HL-60/S4 treated with retinoic acid at 250 ng/mL for 4 days and 3 days (cell line): ENCODE results near the gene SLC30A3.

Experiments used
- in situ Hi-C: fragments of 300-500 bp; cut with MboI; formaldehyde crosslinking; loops from 2 replicates; pipeline ENCODE4 v1.7.0; 2022; ENCODE audit warnings: low sequenced_read_pairs

The SLC30A3 gene

DNA sequence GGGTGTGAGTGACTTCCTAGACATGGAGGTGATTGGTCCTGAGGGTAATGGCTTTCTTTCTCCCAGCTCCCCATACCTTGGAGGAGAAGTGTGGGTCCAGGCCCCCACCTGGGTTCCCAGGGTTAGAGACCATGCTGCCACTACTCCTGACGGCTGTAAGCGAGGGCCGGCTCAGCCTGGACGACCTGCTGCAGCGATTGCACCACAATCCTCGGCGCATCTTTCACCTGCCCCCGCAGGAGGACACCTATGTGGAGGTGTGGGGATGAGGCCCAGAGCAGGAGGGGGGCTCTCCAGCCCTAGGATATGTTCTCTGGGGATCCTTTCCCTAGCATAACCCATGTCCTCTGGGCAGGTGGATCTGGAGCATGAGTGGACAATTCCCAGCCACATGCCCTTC, 23.9 kb downstream of the SLC30A3 start:
- in situ Hi-C loops: no loop called here

DNA sequence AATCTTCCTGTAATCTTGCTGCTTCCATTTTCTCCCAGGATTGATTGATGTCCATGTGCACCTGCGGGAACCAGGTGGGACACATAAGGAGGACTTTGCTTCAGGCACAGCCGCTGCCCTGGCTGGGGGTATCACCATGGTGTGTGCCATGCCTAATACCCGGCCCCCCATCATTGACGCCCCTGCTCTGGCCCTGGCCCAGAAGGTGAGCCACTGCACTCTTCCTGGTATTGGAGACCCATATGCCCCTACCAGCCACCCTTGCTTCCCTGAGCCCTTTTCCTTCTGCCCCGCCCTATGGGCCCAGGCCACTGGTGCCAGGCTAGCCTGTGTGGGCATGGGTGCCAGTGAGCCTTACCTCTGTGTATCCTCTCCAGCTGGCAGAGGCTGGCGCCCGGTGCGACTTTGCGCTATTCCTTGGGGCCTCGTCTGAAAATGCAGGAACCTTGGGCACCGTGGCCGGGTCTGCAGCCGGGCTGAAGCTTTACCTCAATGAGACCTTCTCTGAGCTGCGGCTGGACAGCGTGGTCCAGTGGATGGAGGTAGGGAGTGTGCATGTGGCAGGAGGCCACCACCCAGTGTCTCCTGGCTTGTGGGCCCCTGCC, 25.4 kb downstream of the SLC30A3 start:
- in situ Hi-C loops: no loop called here

DNA sequence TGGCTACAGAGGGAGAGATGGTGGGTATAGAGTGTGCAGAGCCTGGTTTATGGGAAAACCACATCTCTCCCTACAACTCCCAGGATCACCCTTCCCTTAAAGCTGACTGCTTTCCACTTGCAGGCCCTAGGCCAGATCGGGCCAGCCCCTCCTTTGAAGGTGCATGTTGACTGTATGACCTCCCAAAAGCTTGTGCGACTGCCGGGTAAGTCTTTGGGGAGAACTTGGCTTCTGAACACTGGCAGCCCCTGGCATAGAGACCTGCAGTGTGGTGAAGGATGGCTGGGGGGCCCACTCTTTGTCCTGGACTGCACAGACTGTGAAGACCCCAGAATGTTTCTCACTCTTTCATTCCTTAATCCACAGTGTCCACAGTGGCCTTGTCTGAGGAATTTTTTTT, 26.2 kb downstream of the SLC30A3 start:
- in situ Hi-C loops: no loop called here

DNA sequence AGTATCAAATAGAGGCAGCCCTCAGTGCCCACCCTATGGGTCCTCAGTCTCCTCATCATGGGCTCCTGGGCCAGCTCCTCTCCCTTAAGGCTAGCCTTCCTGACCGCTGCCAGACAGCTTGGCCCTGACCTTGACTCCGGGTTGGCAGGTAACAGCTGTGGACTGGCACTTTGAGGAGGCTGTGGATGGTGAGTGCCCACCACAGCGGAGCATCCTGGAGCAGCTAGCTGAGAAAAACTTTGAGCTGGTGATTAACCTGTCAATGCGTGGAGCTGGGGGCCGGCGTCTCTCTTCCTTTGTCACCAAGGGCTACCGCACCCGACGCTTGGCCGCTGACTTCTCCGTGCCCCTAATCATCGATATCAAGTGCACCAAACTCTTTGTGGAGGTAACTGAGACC, 26.7 kb downstream of the SLC30A3 start:
- in situ Hi-C loops: no loop called here

DNA sequence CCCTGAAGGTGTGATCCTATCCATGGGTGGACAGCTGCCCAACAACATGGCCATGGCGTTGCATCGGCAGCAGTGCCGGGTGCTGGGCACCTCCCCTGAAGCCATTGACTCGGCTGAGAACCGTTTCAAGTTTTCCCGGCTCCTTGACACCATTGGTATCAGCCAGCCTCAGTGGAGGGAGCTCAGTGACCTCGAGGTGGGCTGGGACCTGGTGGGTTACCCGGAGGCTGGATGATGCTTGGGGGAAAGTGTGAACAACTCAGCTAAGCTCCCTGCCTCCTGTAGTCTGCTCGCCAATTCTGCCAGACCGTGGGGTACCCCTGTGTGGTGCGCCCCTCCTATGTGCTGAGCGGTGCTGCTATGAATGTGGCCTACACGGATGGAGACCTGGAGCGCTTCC, 29.5 kb downstream of the SLC30A3 start:
- in situ Hi-C loops: no loop called here

DNA sequence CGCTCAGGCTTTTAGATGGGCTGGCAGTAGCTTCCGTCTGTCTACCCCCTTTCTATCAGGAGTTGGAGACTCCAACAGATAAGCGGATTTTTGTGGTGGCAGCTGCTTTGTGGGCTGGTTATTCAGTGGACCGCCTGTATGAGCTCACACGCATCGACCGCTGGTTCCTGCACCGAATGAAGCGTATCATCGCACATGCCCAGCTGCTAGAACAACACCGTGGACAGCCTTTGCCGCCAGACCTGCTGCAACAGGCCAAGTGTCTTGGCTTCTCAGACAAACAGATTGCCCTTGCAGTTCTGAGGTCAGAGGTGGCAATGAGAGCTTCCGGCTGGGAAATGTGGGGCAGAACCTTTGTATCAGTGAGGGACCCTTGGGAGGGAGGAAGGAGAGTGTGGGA, 30.9 kb downstream of the SLC30A3 start:
- in situ Hi-C loops: no loop called here

DNA sequence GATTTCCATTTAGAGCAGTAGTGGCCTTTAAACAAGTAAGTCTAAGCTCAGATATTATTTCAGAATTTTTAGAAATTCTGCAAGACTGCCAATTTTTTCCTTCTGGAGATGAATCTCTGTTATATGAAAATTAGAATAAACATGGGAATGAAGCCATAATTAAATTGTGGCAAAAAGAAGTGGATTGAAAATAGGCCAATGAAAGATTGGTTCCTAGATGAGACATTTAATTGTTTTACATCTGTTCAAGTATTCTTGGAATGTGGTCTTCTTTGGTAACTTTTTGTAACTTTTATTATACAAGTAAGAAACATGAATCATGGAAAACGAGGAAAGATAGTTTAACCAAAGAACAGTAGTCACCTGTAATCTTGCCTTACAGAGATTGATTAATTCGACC, 35.3 kb downstream of the SLC30A3 start:
- in situ Hi-C loops: no loop called here

DNA sequence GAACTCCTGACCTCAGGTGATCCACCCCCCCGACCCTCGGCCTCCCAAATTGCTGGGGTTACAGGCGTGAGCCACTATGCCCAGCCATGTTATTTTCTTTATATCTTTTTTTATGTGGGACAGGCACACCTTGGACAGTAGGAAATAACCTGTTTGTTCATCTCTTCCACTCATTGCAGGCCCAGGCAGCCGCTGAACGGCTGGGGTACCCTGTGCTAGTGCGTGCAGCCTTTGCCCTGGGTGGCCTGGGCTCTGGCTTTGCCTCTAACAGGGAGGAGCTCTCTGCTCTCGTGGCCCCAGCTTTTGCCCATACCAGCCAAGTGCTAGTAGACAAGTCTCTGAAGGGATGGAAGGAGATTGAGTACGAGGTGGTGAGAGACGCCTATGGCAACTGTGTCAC, 37.3 kb downstream of the SLC30A3 start:
- in situ Hi-C loops: no loop called here

DNA sequence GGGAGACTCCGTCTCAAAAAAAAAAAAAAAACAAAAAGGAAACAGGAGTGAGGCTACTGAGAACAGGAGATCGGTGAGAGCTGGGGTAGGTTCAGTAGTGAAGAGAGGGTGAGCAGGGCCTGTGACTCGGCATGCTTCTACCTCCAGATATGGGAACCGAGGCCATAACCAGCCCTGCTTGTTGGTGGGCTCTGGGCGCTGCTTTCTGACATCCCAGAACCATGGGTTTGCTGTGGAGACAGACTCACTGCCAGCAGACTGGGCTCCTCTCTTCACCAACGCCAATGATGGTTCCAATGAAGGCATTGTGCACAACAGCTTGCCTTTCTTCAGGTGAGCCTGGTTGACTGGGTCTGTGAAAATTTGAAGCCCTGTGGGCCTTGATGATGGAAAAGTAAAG, 39.4 kb downstream of the SLC30A3 start:
- in situ Hi-C loops: no loop called here

DNA sequence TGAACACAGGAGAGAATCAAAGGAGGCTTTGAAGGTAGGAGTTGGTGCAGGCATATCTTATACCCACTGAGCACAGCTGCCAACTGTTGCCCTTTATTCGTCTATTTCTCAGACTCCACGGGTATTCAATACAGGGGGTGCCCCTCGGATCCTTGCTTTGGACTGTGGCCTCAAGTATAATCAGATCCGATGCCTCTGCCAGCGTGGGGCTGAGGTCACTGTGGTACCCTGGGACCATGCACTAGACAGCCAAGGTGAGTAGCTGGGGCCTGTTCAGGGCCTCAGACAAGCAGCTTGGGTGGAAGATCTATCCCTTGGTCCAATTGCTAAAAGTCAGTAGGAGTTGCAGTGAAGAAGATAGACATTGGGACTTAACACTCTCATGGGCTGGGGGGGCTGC, 40.4 kb downstream of the SLC30A3 start:
- in situ Hi-C loops: no loop called here

DNA sequence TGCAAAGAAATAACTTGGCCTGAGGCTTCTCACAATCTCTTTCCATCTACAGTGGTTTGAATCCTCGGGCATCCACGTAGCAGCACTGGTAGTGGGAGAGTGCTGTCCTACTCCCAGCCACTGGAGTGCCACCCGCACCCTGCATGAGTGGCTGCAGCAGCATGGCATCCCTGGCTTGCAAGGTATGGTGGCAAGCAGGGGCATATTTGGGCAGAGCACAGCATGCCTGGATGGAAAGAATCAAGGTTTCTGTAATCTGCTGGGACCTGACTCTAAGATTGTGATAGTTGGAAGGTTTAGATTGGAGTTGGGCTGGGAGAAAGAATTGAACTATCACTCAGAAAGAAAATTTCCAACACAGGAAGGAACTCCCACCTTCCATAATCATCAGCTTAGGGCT, 41.7 kb downstream of the SLC30A3 start:
- in situ Hi-C loops: no loop called here

DNA sequence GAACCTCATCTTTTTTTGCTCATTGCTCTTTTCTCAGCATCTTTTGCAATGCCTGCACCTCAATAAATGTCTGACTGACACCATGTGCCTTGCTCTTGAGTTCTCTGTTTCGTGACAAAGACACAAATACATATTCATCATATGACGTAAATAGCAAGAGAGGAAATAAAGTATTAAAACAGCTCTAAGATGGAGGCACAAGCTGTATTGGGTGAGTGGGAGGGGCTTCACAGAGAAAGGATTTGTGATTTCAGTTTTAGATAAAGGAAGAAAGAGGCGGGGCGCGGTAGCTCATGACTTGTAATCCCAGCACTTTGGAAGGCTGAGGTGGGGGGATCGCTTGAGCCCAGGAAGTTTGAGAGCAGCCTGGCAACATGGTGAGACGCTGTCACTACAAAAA, 42.8 kb downstream of the SLC30A3 start:
- in situ Hi-C loops: no loop called here

DNA sequence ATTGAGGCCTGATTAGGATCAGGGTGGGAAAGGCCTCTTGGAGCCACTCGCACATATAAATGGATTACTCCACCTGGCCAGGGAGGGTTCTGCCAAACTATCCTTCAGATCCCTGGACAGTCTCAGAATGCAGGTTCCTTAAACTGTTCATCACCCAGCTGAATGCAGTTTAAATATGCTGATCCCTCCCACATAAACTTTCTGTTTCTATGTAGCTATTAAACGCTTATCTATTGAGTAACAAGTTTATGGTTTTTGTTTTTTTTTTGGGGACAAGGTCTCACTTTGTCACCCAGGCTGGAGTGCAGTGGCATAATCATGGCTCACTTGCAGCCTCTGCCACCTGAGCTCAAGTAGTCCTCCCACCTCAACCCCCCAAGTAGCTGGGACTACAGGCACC, 43.8 kb downstream of the SLC30A3 start:
- in situ Hi-C loops: no loop called here

DNA sequence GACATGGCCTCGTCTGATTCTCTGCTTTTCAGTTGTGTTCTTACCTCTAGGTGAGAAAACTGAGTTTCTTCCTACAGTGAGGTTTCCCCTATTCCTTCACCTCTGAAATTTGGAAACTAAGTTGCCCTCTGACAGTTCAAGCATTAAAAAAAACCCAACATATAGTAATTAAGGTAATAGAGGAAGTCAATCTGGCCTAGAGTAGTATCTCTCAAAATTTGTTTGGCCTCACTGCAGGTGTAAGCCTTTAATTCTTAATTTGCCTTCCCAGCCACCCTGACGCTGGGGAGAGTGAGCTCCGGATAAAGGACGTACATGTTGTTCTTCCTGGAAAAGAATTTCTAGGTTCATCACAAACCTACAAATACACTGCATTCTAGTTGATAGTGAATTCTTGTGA, 44.2 kb downstream of the SLC30A3 start:
- in situ Hi-C loops: no loop called here

DNA sequence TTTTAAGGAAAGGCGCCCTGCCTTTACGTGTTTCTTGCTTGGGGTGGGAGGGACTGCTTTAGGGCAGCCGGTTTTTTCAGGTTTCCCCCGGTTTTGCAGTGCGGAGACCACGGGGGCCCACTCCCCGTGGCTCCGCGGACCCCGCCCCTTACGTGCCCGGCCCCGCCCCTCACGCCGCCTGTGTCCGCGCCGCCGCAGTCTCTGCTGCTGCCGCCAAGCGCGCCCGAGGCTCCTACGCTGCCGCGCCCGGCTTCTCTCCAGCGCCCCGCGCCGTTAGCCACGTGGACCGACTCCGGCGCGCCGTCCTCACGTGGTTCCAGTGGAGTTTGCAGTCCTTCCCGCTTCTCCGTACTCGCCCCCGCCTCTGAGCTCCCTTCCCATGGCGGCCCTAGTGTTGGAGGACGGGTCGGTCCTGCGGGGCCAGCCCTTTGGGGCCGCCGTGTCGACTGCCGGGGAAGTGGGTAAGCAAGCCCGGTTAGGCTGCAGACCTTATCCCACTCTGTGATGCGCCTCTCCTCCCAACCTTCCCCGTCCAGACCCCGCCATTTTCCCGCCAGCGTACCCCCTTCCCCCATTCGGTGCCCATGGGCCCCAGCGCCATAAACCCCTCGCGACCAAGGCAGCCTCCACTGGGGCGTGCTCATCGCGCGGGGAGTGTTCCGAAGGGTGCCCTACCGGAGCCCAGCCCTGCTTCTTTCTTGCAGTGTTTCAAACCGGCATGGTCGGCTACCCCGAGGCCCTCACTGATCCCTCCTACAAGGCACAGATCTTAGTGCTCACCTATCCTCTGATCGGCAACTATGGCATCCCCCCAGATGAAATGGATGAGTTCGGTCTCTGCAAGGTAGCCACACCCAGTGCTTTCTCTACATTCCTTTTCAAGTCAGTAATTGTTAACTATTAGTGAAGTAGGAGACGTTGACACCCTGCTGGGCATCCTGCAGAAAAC, 45.4 kb downstream of the SLC30A3 start, which contains the start of gene CAD:
Gene CAD, plus strand, starts transcription at position 197 of the 949 bp plus-strand sequence. Its CDS starts 183 bp downstream, at position 380.
- in situ Hi-C loops: no loop called here

DNA sequence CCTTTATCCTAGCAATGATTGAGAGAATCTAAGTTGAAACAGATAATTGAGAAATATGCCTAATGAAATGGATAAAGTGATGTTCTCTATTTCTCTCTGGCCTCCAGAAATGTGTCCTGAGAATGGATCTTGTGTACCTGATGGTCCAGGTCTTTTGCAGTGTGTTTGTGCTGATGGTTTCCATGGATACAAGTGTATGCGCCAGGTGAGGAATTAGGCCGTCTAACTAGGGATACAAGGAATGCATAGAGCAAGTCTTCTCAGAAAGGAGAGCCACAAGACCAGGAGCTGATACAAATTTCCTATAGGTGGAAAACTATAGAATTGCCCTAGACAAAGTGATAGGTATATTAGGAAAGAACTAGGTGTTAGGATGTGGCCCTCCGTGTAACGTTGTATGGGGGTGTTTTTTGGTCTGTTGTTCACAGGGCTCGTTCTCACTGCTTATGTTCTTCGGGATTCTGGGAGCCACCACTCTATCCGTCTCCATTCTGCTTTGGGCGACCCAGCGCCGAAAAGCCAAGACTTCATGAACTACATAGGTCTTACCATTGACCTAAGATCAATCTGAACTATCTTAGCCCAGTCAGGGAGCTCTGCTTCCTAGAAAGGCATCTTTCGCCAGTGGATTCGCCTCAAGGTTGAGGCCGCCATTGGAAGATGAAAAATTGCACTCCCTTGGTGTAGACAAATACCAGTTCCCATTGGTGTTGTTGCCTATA, 46.3 kb downstream of the SLC30A3 start:
- in situ Hi-C loops: no loop called here

DNA sequence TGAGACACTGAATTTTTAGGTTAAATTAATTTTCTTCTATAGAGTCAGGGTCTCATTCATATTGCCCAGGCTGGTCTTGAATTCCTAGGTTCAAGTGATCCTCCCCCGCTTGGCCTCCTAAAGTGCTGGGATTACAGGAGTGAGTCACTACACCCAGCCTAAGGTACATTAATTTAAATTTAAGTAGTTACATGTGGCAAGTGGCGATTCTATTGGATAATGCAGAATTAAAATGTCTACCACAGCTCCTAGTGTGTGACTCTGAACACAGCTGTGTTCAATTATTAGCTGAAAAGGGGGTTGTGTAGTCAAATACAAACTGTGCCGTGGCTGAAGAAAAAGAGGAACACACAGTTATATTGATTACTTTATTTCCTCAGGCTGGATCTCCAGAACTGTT, 47.9 kb downstream of the SLC30A3 start:
- in situ Hi-C loops: no loop called here

DNA sequence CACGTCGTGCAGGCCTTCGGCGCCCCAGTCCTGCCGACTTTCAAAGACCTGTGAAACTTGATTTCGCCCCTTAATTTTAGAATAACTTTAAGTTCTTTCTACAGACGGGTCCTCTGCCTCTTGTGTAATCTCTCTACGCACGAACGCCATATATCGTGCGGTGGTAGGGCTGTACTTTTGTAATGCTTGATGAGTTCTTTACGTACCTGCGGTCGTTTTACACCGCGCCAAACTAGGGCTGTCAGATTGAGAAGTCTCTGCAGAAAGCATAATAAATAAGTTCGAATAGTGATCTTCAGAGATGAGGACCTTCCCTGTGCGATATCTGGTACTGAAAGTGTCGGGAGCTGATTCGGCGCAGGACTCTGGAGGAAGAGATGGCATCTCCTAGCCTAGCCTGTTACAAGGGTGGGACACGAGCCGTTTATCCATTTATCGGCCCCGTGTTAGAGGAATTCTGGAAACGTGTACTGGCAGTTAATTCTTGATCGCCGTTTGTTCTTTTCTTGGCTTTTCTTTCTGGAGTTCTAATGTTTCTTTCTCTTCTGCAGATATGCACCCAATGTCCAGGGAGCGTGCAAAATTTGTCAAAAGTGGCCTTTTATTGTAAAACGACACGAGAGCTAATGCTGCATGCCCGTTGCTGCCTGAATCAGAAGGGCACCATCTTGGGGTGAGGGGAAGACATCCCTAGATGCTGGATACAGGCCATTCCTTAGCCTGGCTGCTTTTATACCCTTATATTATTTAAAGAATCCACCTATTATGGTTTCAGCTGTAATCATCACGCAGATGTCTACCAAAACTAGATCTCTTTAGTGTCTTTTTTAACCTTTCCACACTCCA, 50.0 kb downstream of the SLC30A3 start:
- in situ Hi-C loops: no loop called here

DNA sequence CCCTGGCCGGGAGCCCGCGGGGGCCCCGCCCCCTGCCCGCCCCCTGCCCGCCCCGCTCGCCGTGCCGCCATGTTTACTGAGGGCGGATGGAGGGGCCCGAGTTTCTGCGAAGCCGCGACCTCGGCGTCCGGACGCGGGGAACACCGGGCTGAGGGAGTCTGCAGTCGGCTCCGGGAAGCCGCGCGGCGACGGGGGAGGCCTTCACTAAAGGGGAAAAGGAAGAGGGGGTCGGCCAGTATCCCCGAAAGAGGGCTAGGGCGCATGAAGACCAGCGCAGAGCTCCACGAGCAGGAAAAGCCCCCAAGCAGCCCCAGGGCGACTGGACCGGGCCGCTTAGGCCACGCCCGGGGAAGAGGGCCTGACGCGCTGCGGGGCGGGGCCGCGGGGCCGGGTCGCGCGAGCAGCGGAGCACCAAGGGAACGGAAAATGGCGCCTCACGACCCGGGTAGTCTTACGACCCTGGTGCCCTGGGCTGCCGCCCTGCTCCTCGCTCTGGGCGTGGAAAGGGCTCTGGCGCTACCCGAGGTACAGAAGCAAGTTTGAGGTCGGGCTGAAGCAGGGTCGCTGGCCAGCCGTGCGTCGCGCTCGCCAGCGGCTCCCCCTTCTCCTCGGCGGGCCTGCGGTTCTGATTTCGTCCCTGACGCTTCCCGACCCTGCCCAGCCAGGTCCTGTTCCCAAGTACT, 50.8 kb downstream of the SLC30A3 start, which contains the start of the genes ATRAID and SLC5A6:
Gene ATRAID, plus strand, starts transcription at position 99 of the 683 bp plus-strand sequence. Its CDS starts 328 bp downstream, at position 427.
Gene SLC5A6, minus strand, starts transcription at position 326 of the 683 bp plus-strand sequence. CDS start 4,618 bp downstream, outside the sequence.
- in situ Hi-C loops: no loop called here
